HL-60 (cell line): ENCODE measurements around the gene TMOD2.

Experiments used
- DNase-seq, 2 experiments: peaks; one replicate each; pipeline ENCODE4 v3.0.0-alpha.2; 2010 to 2020; ENCODE audit warnings: low read depth in 1 of 2, low spot score in 1 of 2
- H3K27ac ChIP-seq: fragments of 250-450 bp; sonication (Bioruptor Pico); replicated peaks from 2 replicates; pipeline ENCODE4 v1.5.1; 2020; ENCODE audit warnings: mild to moderate bottlenecking, moderate library complexity
- H3K27me3 ChIP-seq: fragments of 250-450 bp; sonication (Bioruptor Pico); 2 replicates; pipeline ENCODE4 v1.5.1; 2021; ENCODE audit warnings: mild to moderate bottlenecking, moderate library complexity; ENCODE audit not compliant: insufficient read depth, poor library complexity, severe bottlenecking
- H3K4me3 ChIP-seq: replicated peaks from 2 replicates; pipeline ENCODE4 v1.5.1; 2011; ENCODE audit warnings: mild to moderate bottlenecking, control low read depth, low read length; ENCODE audit not compliant: insufficient read depth
- GABPA ChIP-seq: IDR thresholded peaks from 2 replicates; pipeline ENCODE4 v1.6.1; 2012; ENCODE audit warnings: low read depth
- POLR2AphosphoS5 ChIP-seq: IDR thresholded peaks from 2 replicates; pipeline ENCODE4 v1.6.1; 2012; ENCODE audit warnings: low read depth
- SPI1 ChIP-seq: IDR thresholded peaks from 2 replicates; pipeline ENCODE4 v1.6.1; 2012; ENCODE audit warnings: low read depth, mild to moderate bottlenecking, borderline replicate concordance
- long read RNA-seq: library from polyadenylated mRNA; unstranded; transcript quantifications from one replicate; pipeline ENCODE4 v2.0.0, GENCODE V29; 2020
- TF ChIP-seq, protein P1 (sequence below): IDR thresholded peaks from one replicate; pipeline ENCODE4 v1.5.1; 2011; ENCODE audit warnings: low read length, control low read depth, inconsistent platforms; ENCODE audit not compliant: insufficient read depth
- TF ChIP-seq, protein P2 (sequence below): IDR thresholded peaks from 2 replicates; pipeline ENCODE4 v1.6.1; 2012; ENCODE audit warnings: low read depth; ENCODE audit not compliant: insufficient replicate concordance

Gene TMOD2
- long read RNA-seq, full-length matches to known transcripts, result 5 of 10 reads
- long read RNA-seq, partial matches to known transcripts, result 1 of 10 reads
- long read RNA-seq, other reads (novel, unspliced or antisense), result 4 of 10 reads

DNA sequence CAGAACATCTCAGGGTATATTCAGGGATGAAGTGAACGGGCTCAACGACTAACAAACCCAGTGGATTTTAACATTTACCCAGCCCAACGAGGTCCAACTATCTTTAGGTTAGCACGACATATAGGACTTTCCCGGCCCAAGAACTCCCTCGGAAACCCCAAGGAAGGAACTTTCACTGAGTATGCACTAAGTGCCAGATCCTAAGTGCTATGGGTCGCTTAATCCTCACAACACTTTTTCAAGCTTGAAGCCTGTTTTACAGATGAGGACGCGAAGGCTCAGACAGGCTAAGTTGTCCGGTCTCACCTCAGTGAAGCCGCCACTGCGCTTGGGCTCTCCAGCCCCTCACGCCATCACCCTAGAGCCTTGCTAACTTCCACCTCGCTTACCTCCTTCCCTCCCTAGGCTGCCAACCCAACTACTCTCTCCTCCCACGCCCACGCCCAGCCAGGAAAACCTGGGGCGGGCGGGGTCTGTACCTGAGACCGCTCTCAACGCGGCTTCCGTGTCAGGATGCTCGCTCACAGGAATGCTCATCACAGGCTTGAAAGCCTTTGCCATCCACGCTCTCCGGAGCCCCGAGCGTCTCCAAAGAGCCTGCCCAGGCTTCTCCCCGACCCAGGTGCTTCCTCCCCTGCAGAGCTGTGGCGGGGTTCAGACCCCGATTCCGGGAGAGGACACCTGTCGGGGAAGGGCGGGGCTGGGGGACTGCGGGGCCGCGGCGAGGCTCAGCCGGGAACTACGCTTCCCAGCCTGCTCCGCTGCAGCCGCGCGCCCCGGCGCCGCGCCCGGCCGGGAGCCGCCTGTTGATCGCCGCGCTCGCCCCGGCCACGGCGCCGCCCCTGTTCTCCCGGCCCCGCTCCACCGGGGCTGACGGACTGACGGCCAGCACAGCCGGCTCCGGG is at the start of gene TMOD2:
Gene TMOD2 (plus strand): TSS at position 806 of the 905 bp plus-strand sequence. CDS start 14,845 bp downstream, outside the sequence.
- Histone ChIP-seq H3K27me3 (no peaks in the 10 kb centered on the region), H3K27ac (peak within 1 kb of the TSS; percentile 30), H3K4me3 (peak within 1 kb of the TSS; percentile 78)
- TF ChIP-seq POLR2AphosphoS5 (no peak), SPI1 (no peak), GABPA (no peak)
- TF ChIP-seq, protein P1, sequence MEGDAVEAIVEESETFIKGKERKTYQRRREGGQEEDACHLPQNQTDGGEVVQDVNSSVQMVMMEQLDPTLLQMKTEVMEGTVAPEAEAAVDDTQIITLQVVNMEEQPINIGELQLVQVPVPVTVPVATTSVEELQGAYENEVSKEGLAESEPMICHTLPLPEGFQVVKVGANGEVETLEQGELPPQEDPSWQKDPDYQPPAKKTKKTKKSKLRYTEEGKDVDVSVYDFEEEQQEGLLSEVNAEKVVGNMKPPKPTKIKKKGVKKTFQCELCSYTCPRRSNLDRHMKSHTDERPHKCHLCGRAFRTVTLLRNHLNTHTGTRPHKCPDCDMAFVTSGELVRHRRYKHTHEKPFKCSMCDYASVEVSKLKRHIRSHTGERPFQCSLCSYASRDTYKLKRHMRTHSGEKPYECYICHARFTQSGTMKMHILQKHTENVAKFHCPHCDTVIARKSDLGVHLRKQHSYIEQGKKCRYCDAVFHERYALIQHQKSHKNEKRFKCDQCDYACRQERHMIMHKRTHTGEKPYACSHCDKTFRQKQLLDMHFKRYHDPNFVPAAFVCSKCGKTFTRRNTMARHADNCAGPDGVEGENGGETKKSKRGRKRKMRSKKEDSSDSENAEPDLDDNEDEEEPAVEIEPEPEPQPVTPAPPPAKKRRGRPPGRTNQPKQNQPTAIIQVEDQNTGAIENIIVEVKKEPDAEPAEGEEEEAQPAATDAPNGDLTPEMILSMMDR, result no peak
- TF ChIP-seq, protein P2, sequence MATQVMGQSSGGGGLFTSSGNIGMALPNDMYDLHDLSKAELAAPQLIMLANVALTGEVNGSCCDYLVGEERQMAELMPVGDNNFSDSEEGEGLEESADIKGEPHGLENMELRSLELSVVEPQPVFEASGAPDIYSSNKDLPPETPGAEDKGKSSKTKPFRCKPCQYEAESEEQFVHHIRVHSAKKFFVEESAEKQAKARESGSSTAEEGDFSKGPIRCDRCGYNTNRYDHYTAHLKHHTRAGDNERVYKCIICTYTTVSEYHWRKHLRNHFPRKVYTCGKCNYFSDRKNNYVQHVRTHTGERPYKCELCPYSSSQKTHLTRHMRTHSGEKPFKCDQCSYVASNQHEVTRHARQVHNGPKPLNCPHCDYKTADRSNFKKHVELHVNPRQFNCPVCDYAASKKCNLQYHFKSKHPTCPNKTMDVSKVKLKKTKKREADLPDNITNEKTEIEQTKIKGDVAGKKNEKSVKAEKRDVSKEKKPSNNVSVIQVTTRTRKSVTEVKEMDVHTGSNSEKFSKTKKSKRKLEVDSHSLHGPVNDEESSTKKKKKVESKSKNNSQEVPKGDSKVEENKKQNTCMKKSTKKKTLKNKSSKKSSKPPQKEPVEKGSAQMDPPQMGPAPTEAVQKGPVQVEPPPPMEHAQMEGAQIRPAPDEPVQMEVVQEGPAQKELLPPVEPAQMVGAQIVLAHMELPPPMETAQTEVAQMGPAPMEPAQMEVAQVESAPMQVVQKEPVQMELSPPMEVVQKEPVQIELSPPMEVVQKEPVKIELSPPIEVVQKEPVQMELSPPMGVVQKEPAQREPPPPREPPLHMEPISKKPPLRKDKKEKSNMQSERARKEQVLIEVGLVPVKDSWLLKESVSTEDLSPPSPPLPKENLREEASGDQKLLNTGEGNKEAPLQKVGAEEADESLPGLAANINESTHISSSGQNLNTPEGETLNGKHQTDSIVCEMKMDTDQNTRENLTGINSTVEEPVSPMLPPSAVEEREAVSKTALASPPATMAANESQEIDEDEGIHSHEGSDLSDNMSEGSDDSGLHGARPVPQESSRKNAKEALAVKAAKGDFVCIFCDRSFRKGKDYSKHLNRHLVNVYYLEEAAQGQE, result no peak
- peak in 1 of 2 experiments; percentile 30 for DNase-seq

DNA sequence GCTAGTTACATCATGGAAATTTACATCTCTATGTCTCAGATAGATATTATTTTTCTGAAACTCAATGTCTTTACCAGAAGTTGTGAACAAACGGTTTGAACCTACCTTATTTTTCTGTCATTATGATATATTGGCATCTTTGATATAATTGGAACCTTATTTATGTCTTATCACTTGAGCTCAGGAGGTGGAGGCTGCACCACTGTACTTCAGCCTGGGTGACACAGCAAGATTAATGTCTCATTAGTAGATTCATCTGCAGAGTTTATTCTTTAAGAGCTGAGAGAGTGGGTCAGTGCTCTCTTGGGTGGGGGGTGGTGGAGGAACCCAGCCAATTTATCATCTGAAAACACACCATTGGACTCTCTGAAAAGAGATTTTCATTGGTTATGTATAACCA is 48.7 kb upstream of the TMOD2 start:
- DNase-seq, result no peak
- Histone ChIP-seq H3K27me3 (no peaks in the 10 kb centered on the region), H3K4me3 (no peak overlapping the region), H3K27ac (no peak overlapping the region)
- TF ChIP-seq, protein P2, result no peak
- TF ChIP-seq SPI1, result no peak

DNA sequence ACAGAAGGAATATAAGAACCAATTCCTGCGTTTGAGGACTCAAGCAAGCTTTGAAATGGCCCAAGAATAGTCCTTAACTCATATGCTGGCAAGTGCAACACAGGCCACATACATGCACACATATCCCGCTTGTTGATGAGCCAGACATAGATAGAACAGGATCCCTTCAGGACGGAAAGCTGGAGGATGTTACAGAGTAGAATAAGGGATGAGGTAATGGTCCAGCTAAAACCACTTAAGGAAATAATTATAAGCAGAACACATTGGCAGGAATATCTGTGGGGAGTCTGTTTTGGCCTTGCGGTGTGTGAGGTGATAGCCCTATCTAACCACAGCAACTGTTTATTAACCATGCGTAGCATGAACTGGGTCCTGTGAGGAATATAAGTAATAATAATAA is 45.1 kb upstream of the TMOD2 start:
- Histone ChIP-seq H3K27me3 (no peaks in the 10 kb centered on the region), H3K27ac (no peak overlapping the region), H3K4me3 (no peak overlapping the region)
- DNase-seq, result no peak
- TF ChIP-seq POLR2AphosphoS5, result no peak
- no peak for TF ChIP-seq GABPA
- TF ChIP-seq, protein P1, result no peak
- TF ChIP-seq SPI1, result no peak
- TF ChIP-seq, protein P2, result no peak
